OCI-M1 (cell line): ENCODE measurements around the gene TMEM41B.
"Not testable (repeated sequence)": the region's sequence is repeated elsewhere in the genome, so short reads cannot be mapped to it uniquely, and the experiment has no call there.

Experiments
- DNase-seq: peaks from one replicate; lab custom pipeline; 2025; lab: John Stamatoyannopoulos, UW

TMEM41B gene

GRCh38 chr11:9259981-9260837, 54.2 kb downstream of the TMEM41B start:
- peak; percentile 12 for DNase-seq

GRCh38 chr11:9258279-9258678, 56.1 kb downstream of the TMEM41B start:
- not testable (repeated sequence) for DNase-seq

- no peak for DNase-seq
Measured at GRCh38 chr11:9254416-9254815, 60.0 kb downstream of the TMEM41B start.

- no peak for DNase-seq
Measured at GRCh38 chr11:9253086-9253485, 61.3 kb downstream of the TMEM41B start.

GRCh38 chr11:9251311-9251710, 63.1 kb downstream of the TMEM41B start:
- no peak for DNase-seq

GRCh38 chr11:9250139-9250582, 64.2 kb downstream of the TMEM41B start:
- peak; percentile 86 for DNase-seq

- no peak for DNase-seq
Measured at GRCh38 chr11:9249252-9249651, 65.1 kb downstream of the TMEM41B start.

GRCh38 chr11:9247863-9248262, 66.5 kb downstream of the TMEM41B start:
- DNase-seq: no peak

GRCh38 chr11:9236242-9236641, 78.2 kb downstream of the TMEM41B start:
- DNase-seq: not testable (repeated sequence)

- peak; percentile 18 for DNase-seq
Measured at GRCh38 chr11:9232482-9232881, 81.9 kb downstream of the TMEM41B start.

- DNase-seq: peak; percentile 84
Measured at GRCh38 chr11:9231848-9232177, 82.6 kb downstream of the TMEM41B start.
